Measurements from ENCODE around the gene PTPN14. TPM values are rescaled to one million over a fixed set of nuclear protein-coding genes. Genes with fewer than 3 reads are reported as not detected.
"Not testable (repeated sequence)": the region's sequence is repeated elsewhere in the genome, so short reads cannot be mapped to it uniquely, and the experiment has no call there.

PTPN14 gene
- 25.1 TPM for total RNA-seq
- long read RNA-seq, full-length matches to known transcripts, result 8 of 13 reads
- long read RNA-seq, partial matches to known transcripts, result 3 of 13 reads
- long read RNA-seq, other reads (novel, unspliced or antisense), result 2 of 13 reads

DNA sequence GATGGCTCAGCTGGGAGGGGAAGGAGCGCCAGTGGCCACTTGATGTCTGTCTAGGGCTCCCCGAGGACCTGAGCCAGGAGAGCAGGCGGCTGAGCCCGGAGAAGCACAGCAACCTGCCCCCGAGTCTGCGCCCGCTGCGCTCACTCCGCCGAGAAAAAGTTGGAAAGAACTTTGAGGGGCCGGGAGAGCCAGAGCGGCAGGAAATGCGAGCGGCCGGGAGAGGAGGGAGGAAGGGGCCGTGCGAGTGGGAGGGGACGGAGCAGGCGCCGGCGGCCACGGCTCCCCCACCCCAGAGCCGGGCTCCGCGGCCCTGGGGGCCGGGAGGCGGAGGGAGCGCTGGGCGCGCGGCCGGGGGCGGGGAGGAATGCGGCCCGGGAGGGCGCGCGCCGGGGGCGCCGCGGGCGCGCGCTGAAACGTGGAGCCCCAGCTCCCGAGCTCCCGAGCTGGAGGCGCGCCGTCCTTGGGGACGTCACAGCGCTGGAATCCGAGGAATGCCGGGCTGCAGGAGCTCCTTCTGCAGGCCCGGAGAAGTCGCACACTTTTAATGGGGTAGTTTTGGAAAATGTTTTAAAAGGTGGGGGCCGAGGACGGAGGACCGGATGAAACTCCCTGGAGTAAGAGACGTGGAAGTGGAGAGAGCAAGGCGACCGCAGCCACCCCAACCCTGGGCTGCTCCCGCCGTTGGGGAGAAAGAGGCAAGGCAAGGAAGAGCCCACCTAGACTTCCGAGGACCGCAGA, at the start of gene PTPN14:
TSS of gene PTPN14 (minus strand) at position 167 of the 738 bp plus-strand sequence. CDS start 86,799 bp downstream, outside the sequence.
- peak; percentile 92 for DNase-seq
- intact Hi-C loops (cut with DNase I), result loop anchor here (10.0 kb wide), 1 partner anchor 217 kb away; no protein-coding TSS in a partner anchor
- peak; percentile 92 for ATAC-seq (ENCODE audit: poor library complexity)

DNA sequence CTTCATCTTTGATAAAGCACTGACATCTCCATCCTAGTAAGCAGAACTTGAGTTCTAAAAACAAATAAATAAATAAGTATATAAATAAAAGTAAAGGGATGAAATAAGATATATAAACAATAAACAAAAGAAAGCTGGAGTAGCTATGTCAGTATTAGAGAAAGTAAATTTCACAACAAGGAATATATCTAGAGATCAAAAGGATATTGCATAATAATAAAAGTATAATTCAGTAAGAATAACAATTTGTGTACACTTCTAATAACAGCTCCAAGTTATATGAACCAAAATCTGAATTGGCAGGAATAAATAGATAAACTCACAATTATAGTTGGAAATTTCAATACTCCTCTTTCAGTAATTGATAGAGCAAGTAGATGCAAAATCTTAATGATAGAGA, 41.8 kb upstream of the PTPN14 start:
- DNase-seq (no peak), ATAC-seq (ENCODE audit: poor library complexity) (no peak)
- intact Hi-C loops (cut with DNase I), result no loop called here

DNA sequence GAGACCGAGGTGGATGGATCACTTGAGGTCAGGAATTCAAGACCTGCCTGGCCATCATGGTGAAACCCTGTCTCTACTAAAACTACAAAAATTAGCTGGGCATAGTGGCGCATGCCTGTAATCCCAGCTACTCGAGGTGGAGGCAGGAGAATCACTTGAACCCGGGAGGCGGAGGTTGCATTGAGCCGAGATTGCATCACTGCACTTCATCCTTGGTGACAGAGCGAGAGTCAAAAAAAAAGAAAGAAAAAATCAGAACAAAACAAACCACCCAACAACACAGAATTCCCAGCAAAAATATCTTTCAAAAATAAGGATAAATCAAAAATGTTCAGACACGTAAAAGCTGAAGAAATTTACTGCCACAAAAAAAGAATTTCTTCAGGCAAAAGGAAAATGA, 40.5 kb upstream of the PTPN14 start:
- DNase-seq; intact Hi-C loops (cut with DNase I); ATAC-seq (ENCODE audit: poor library complexity): not testable (repeated sequence)

DNA sequence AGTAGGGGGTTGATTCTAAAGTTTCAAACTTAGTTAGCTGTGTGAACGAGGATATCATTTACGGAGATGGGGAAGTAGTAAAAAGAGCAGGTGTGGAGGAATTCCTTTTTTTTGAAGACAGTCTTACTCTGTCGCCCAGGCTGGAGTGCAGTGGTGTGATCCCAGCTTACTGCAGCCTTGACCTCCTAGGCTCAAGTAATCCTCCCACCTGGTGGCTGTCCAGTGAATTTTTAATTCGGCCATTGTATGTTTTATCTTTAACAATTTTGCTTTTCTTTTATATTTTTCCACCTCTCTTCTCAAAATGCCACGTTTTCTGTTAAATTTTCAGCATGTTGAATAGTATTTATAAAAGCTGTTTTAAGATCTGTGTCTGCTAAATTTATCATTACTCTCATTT, 39.3 kb upstream of the PTPN14 start:
- intact Hi-C loops (cut with DNase I), result no loop called here
- ATAC-seq (ENCODE audit: poor library complexity) (no peak), DNase-seq (no peak)

DNA sequence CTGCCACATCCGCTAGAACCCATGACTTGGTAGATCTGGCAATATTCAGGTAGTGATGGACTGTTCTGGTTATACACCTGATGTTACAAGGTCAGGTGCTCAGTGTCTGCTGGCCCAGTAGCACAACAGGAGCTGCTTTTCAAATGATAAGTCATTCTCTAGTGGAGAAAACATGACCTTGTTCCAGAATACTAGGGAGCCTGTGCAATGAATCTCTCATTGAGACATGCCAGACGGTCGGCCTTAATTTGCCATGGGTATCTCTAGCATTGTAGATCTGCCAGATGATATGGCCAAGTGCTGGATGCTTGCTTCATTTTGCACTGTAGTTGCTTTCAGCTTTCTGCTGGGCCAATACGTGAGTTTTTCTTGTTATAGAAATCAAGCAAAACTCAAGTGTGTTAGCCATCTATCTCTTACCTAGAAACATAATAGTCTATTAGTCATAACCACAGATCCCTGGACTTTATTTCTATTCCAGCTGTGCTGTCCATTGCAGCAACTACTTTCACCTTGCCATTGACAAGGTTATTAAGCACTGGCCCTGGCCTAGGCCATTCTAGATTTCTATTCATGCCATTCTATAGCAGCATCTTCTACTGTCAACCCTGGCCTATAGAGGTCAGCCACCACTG, 37.7 kb upstream of the PTPN14 start:
- intact Hi-C loops (cut with DNase I), result loop anchor here (5.0 to 10.0 kb wide), 2 partner anchors 257 to 374 kb away; no protein-coding TSS in a partner anchor
- DNase-seq (no peak), ATAC-seq (ENCODE audit: poor library complexity) (no peak)

DNA sequence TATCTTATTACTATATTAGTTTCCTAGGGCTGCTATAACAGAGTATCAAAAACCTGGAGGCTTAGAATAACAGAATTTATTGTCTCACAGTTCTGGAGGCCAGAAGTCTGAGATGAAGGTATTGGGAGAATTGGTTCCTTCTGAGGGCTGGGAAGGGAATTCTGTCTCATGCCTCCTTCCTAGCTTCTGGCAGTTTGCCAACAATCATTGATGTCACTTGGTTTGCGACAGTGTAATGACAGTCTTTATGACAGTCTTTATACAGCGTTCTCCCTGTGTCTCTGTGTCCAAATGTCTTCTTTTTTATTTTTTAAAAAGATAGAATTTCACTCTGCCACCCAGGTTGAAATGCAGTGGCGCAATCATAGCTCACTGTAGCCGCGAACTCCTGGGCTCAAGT, 35.8 kb upstream of the PTPN14 start:
- intact Hi-C loops (cut with DNase I), result loop anchor here (5.0 to 10.0 kb wide), 2 partner anchors 255 to 372 kb away; no protein-coding TSS in a partner anchor
- no peak for ATAC-seq (ENCODE audit: poor library complexity)
- no peak for DNase-seq

DNA sequence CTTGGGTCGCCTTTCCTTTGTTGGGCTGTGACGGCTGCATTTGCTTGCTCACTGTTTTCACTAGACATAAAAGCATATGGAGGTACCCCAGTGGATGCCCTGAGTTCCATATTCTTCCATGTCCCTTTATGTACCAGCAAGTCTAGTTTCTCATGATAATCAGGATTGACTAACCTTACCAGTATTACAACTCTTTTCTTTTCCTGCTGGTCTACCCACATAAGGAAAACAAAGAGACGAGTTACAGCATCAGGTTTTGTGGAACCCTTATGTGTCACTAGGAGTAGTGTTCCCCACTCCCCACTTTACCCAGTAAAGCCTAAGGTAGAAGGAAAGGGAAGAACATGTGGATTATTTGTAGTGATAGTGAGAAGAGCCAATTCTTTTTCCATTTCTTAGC, 35.2 kb upstream of the PTPN14 start:
- ATAC-seq (ENCODE audit: poor library complexity) (no peak), DNase-seq (no peak)
- intact Hi-C loops (cut with DNase I), result loop anchor here (5.0 to 10.0 kb wide), 2 partner anchors 254 to 372 kb away; no protein-coding TSS in a partner anchor

DNA sequence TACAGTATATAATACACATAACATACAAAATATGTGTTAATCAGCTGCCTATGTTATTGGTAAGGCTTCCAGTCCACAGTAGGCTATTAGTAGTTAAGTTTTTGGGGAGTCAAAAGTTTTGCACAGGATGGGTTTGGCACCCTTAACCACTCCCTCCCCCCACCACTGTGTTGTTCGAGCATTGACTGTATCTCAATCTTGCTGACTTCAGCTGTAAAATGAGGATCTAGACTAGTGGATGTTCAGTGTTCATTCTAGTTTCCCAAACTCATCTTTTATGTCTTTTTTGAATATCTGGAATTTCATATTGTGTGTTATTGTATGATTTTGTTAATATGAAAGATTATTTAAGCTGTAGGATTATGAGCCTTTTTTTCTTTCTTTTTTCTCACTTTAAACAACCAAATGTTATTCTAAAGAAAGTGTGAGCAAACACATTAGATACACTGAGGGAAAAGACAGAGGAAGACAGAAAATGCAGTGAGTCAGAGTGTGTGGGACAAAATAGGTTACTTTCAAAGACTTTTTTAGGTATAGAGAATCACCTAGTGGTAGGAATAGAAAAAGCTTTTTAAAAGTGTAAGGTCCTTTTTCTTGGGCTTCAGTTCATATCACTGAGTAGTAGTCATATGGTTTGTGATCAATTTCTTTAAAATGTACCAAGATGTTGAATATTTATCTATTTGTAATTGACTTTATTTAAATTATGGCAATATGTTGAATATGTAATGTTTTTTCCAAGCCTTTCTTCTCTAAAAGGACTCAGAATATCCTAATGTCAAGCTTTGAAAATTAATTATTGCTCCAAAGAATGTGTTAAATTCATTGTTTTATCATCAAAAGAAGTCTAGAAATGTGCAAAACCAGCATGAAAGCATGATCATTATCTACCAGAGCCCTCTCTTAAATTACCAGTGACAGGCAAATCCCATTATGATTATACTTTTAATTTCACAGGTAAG, 33.7 kb upstream of the PTPN14 start:
- intact Hi-C loops (cut with DNase I), result loop anchor here (5.0 to 10.0 kb wide), 3 partner anchors 198 to 370 kb away; no protein-coding TSS in a partner anchor
- no peak for DNase-seq
- ATAC-seq (ENCODE audit: poor library complexity), result peak; percentile 82

DNA sequence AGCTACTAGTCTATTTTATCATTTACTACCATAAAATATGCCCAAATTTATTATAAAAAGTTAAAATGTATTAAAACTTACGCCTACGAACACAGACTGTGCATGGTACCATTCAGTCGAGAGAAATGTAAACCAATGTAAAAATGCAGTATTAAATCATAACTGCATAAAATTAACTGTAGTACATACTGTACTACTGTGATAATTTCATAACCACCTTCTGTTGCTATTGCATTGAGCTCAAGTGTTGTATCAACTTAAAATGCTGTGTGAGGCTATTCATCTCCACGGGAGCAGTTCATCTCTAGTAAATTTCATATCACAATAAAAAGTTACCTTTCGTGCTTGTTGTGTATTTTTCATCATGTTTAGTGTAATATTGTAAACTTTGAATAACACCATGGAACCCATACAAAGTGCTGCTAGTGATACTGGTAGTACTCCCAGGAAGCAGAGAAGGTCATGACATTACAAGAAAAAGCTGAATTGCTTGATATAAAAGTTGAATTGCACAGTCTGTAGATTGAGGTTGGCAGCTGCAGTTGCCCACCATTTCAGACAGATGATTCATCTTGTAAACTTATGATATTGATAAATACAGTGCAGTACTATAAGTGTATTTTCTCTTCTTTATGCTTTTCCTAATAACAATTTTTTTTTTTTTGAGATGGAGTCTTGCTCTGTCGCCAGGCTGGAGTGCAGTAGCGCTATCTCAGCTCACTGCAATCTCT, 32.6 kb upstream of the PTPN14 start:
- intact Hi-C loops (cut with DNase I), result loop anchor here (5.0 to 10.0 kb wide), 2 partner anchors 197 to 369 kb away; no protein-coding TSS in a partner anchor
- ATAC-seq (ENCODE audit: poor library complexity) (no peak), DNase-seq (no peak)

DNA sequence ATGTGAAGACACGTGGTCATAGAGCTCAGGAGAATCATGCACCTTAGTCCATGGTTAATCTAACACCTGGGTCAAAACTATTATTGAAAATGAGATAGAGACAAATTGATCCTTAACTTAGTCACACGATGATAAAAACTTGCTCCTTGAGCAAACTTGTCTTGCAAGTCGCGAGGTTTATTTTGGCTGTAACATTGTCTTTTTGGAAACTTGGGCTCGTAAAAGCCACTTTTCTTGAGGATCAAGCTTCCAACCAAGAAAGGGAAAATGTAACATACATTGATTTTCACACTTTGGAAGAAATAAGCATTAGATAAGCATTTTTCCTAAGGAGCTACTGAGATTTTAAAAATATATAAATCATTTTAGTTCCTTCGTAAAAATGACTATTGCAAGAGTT, 31.7 kb upstream of the PTPN14 start:
- DNase-seq (no peak), ATAC-seq (ENCODE audit: poor library complexity) (no peak)
- intact Hi-C loops (cut with DNase I), result loop anchor here (5.0 to 10.0 kb wide), 2 partner anchors 196 to 368 kb away; no protein-coding TSS in a partner anchor

DNA sequence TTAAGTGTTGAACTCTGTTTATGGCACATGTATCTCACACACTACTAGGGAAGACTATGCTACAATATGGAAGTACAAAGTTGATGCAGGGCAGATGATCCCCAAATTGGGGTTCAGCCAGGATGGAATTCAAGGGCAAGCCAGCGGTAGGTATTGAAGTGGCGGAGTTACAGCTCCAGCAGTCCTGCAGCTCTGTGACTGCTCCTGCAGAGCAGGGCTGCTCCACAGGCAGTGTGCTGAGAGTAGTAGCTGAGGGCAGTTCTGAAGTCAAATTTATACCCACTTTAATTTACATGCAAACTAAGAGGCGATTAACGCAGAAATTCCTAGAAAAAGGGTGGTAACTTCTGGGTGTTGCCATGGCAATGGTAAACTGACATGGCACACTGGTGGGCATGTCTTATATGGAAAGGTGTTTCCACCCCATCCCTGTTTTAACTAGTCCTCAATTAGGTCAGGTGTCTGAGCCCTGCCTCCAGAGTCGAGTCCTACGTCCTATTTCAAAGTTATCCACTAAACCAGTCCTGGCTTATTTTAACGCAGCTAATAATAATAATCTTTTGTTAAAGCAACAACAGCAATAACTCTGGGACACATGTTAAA, 31.0 kb upstream of the PTPN14 start:
- intact Hi-C loops (cut with DNase I), result loop anchor here (5.0 to 10.0 kb wide), 2 partner anchors 195 to 368 kb away; no protein-coding TSS in a partner anchor
- no peak for ATAC-seq (ENCODE audit: poor library complexity)
- no peak for DNase-seq

DNA sequence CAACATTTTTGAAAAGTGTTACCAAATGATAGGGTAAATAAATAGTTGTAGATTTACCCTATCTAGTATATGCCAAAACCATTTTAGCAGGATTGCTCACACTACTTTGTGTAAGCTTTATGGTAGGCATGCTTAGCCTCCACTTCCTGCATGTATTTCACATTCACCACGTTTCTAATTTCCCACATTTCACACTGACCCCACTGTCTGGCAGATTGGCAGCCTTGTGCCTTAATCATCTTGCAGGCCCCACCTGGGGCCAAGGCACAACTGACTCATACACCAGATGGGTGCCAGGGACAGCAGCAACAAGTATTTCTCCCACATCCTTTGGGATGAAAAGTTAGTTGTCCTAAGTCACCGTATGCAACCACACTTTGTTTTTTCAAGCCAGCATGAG, 30.4 kb upstream of the PTPN14 start:
- no peak for DNase-seq

DNA sequence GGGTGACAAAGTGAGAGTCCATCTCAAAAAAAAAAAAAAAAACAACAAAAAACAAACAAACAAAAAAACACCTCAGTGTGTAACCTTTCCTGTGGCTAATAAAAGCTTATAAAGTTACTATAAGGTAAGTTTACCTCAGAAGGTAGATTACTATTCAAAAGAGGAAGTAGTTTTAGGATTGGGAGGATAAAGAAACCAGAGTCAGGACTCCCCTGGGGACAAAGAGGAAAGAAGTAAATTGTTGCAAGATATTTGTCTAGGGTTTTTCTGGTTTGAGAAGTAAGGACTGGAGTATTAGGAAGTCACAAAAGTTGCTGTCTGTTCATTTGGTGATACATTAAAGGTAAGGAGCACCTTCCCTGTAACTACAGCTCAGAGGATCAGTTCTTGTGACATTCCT, 27.8 kb upstream of the PTPN14 start:
- ATAC-seq (ENCODE audit: poor library complexity) (no peak), DNase-seq (no peak)
- intact Hi-C loops (cut with DNase I), result no loop called here

More for the DNA sequence above, 30.4 kb upstream of the PTPN14 start:
- ATAC-seq (ENCODE audit: poor library complexity), result no peak
- intact Hi-C loops (cut with DNase I), result loop anchor here (5.0 to 10.0 kb wide), 2 partner anchors 194 to 367 kb away; no protein-coding TSS in a partner anchor

DNA sequence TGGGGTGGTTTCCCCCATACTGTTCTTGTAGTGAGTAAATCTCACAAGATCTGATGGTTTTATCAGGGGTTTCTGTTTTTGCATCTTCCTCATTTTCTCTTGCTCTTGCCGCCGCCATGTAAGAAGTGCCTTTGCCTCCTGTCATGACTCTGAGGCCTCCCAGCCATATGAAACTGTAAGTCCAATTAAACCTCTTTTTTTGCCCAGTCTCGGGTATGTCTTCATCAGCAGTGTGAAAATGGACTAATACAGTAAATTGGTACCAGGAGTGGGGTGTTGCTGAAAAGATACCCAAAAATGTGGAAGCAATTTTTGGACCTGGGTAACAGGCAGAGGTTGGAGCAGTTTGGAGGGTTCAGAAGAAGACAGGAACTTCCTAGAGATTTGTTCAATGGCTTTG, 24.7 kb upstream of the PTPN14 start:
- intact Hi-C loops (cut with DNase I); DNase-seq; ATAC-seq (ENCODE audit: poor library complexity): not testable (repeated sequence)

DNA sequence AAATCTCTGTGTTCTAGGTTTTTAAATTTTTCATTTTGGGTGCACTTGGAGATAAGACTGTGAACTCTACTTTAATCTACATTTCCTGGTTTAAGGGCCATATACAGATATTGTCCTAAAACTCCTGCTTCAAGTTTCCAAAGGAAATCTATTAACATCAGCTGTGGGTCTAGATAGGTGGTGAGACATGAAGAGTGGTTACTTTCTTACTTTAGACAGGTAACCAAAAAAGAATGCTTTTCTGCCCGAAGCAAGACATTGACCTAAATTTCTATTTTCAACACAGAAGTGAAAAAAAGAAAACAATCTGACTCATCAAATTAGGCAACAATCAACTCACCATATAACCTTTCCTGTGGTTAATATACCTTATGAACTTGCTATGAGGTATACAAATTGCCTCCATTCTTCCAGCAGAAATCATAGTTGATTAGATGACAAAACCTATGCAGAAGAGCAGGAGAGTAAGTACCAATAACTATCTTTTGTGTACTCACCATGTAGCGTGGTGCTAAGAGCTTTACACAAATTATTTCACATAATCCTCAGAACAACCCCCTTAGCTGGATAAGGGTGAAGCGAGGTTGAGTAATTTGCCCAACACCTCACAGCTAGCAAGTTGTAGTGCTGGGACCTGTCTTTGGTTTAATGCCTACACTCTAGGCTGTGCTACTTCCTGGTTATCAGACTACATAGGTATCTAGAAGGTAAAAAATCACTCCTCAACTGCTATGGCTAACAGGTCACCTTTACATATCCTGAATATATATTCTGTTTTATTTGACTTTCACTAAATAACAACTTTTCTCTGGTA, 23.4 kb upstream of the PTPN14 start:
- intact Hi-C loops (cut with DNase I), result no loop called here
- ATAC-seq (ENCODE audit: poor library complexity) (no peak), DNase-seq (no peak)
